Omental fat pad (tissue), 4 donors: Measurements from ENCODE around the gene MAPKAP1. TPM values are rescaled to one million over a fixed set of nuclear protein-coding genes. Genes with fewer than 3 reads are reported as not detected.

ENCODE experiments used
- ATAC-seq: fragments of 150-250 bp; one replicate; pipeline ENCODE4 v1.9.1; 2016; ENCODE audit warnings: mild to moderate bottlenecking, moderate library complexity; ENCODE audit not compliant: low FRiP score
- DNase-seq: peaks from one replicate; pipeline ENCODE4 v3.0.0-alpha.2; 2019; ENCODE audit warnings: low spot score
- total RNA-seq, 4 donors: library from RNA; depleted of rRNA; stranded (reverse); fragments of >200 nt; gene quantifications; one replicate each; pipeline ENCODE4 v1.1.0, GENCODE V29; 2016
- TF ChIP-seq, protein P1 (sequence below), 3 donors: fragments of 450-650 bp; IDR thresholded peaks; one replicate each; pipeline ENCODE4 v1.5.1; 2016 to 2017; ENCODE audit warnings: antibody characterized with exemption in 3 of 3, mild to moderate bottlenecking in 3 of 3, moderate library complexity in 2 of 3

MAPKAP1 gene
- total RNA-seq, 4 donors from 2014 or later = 60.0 to 78.0 (median 72.9) TPM

DNA sequence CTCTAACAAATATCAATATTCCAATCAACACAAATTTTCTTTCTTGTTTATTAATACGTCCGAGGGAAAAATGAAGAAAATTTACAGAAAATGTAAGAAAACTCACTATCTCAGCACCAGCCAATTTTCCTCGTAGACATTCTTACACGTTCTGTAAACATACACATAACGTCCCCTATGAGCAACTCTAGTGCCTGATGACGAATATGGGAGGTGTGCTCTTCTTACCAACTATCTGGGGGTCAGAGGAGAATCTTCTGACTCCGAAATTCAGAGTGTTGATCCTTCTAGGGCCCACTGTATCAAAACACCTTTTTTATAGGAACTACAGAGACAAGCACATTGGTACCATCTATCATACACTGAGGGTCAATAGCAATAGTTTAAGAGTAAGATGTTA is 246.7 kb downstream of the MAPKAP1 start:
- DNase-seq = no peak

DNA sequence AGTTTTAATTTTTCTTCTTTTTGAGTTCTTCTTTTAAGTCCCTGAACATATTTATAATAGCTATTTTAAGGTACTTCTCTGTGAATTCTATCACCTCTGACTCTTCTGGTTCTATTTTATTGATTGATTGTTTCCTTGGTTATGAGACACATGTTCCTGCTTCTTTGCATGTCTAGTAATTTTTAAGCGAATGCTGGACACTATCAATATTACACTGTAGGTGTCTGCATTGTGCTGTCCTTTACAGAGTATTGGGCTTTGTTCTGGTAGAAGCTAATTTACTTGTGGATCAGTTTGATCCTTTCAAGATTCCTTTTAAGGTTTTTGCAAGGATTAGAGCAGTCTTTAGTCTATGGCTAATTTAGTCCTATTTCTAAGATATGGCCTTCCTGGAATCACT is 249.7 kb downstream of the MAPKAP1 start:
- DNase-seq = no peak
- TF ChIP-seq, protein P1, sequence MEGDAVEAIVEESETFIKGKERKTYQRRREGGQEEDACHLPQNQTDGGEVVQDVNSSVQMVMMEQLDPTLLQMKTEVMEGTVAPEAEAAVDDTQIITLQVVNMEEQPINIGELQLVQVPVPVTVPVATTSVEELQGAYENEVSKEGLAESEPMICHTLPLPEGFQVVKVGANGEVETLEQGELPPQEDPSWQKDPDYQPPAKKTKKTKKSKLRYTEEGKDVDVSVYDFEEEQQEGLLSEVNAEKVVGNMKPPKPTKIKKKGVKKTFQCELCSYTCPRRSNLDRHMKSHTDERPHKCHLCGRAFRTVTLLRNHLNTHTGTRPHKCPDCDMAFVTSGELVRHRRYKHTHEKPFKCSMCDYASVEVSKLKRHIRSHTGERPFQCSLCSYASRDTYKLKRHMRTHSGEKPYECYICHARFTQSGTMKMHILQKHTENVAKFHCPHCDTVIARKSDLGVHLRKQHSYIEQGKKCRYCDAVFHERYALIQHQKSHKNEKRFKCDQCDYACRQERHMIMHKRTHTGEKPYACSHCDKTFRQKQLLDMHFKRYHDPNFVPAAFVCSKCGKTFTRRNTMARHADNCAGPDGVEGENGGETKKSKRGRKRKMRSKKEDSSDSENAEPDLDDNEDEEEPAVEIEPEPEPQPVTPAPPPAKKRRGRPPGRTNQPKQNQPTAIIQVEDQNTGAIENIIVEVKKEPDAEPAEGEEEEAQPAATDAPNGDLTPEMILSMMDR (IDR thresholded peaks at IDR 0.05) = no peak
- ATAC-seq = no peak

More for the DNA sequence above, 246.7 kb downstream of the MAPKAP1 start:
- TF ChIP-seq, protein P1 (IDR thresholded peaks at IDR 0.05) = no peak
- ATAC-seq = no peak

DNA sequence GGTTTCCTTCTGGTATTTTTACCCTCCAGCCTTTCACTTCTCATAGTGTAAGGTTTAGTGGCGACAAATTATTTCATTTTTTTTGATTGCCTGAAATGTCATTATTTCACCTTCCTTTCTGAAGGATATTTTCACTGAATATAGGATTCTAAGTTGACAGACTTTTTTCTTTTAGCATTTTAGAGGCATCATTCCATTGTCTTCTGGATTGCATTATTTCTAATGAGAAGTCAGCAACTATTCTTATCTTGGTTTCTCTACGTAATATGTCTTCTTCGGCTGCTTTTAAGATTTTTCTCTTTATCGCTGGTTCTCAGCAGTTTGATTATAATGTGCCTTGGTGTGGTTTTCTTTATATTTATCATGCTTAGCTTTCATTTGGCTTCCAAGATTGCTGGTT is 251.1 kb downstream of the MAPKAP1 start:
- ATAC-seq (no peak), DNase-seq (no peak)
- TF ChIP-seq, protein P1 (IDR thresholded peaks at IDR 0.05) = no peak

DNA sequence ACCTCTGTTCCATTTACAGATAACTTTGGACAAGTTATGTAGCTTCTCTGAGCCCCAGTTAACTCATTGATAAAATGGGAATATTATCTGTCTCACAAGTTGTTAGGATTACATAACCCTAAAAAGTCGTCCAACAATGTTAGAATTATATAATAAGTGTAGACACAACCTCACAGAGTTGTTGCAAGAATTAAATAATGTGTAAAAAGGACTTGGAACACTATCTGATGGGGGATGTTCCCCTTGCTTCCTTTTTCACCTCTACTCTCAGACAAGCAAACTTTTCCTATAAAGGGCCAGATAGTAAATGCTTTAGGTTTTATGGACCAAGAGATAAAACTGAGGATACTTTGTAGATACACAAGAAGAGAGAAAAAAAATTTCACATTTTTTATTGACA is 251.9 kb downstream of the MAPKAP1 start:
- ATAC-seq (no peak), DNase-seq (no peak)
- TF ChIP-seq, protein P1 (IDR thresholded peaks at IDR 0.05) = no peak

DNA sequence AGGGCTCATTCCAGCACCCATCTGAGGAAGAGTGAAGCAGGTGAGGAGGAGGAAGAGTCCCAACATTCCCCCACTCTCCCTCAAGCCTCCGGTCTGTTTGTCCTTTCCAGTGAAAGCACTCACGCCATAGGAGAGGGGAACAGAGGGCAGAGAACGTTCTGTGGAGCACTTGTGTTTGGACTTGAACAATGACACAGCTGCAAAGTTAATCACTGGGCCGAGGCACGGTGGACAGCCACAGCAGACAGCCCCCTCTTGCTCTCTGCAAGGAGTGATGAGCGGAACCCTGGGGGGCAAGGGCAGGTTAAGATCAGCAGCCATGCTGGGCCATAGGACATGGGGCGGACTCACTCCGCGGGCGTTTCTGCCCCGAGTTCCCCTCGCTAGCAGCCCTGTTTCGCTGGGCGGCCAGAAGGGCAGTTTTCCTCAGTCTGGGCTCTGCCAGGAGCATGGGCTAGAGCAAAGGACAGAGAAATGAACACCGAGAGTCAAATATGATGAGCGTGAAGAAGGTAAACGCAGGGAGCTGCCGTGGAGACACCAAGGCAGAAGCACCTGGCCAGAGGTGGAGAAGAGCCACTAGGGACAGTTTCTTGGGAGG is 259.7 kb downstream of the MAPKAP1 start:
- no peak for ATAC-seq
- DNase-seq = no peak
- TF ChIP-seq, protein P1 (IDR thresholded peaks at IDR 0.05) = no peak

DNA sequence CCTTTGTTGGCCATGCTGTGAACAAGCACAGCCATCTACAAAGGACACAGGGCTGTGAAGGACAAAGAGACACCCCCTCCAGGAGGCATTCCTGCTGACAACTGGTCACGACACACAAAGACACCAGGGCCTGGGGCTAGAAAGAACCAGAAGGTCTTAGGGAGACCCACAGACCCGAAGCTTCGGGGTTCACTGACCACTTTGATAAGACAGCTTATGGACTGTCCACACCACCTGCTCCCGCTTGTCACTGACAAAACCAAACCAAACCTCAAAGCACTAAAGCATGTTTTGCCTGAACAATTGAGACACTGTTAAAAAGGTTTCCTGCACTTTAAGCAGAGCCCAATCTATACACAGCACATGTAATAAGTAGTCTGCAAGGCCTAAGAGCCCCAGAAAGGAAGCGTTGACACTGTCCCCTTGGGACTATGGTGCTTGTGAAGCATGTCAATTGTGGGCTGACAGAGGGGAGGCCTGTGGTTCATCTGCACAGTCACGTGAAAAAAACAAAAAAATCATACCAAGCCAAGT is 260.4 kb downstream of the MAPKAP1 start:
- no peak for DNase-seq

More for the DNA sequence above, 260.4 kb downstream of the MAPKAP1 start:
- ATAC-seq = no peak
- TF ChIP-seq, protein P1 (IDR thresholded peaks at IDR 0.05) = no peak
